HepG2 (cell line): ENCODE data around the gene PPOX. TPM values are rescaled to one million over a fixed set of nuclear protein-coding genes. Genes with fewer than 3 reads are reported as not detected.
A peak's percentile ranks its signal among the peaks of the same experiment; 100 is the strongest.

Source experiments
- ATAC-seq: fragments of 200-7000 bp; cut with Tn5 transposase; 3 replicates; pipeline ENCODE4 v1.9.1; 2020; ENCODE audit warnings: mild to moderate bottlenecking, moderate library complexity
- BruUV-seq: library from RNA; stranded (reverse); fragments of 400-500 nt; replicated peaks from 2 replicates; lab custom pipeline; 2021; lab: Mats Ljungman, UMichigan
- CTCF ChIA-PET: fragments of 300-600 bp; formaldehyde crosslinking; extraction: SDS; loops from one replicate; lab custom pipeline; 2021; ENCODE audit warnings: low total read pairs, inconsistent platforms, low intra/inter-chr PET ratio; lab: Yijun Ruan, JAX
- POLR2A ChIA-PET: fragments of 350-600 bp; sonication (Branson Sonifier 250); formaldehyde crosslinking; loops from one replicate; lab custom pipeline; 2020; ENCODE audit warnings: antibody characterized with exemption, inconsistent platforms; lab: Yijun Ruan, JAX
- DNase-seq: peaks from one replicate; pipeline ENCODE4 v3.0.0-alpha.2; 2015; ENCODE audit warnings: low spot score
- FAIRE-seq: peaks from 3 replicates; lab custom pipeline; 2011; peaks lifted over from hg19 to GRCh38; lab: Jason Lieb, UNC
- H2AFZ ChIP-seq: one replicate; pipeline ENCODE4 v1.6.1; 2011; ENCODE audit warnings: low read length, inconsistent platforms
- H3K27ac ChIP-seq: fragments of 300-600 bp; 3 replicates; pipeline ENCODE4 v1.8.0; 2011; ENCODE audit warnings: mixed run types, mild to moderate bottlenecking, mixed read lengths, low read length, inconsistent platforms; ENCODE audit not compliant: insufficient read depth; ENCODE audit errors: extremely low read length
- H3K27me3 ChIP-seq, 2 experiments: fragments of 200-600 bp in 1 of 2; 2 replicates in 1 of 2; 3 replicates in 1 of 2; pipeline versions ENCODE4 v1.6.0 to v1.8.0; 2011; ENCODE audit warnings: low read length in 2 of 2, mild to moderate bottlenecking in 2 of 2, moderate library complexity in 2 of 2, inconsistent platforms in 1 of 2; ENCODE audit not compliant: insufficient read depth in 2 of 2, control insufficient read depth in 1 of 2
- H3K36me3 ChIP-seq, 2 experiments: fragments of 200-600 bp in 1 of 2; replicated peaks in 1 of 2; 2 replicates in 1 of 2; 3 replicates in 1 of 2; pipeline versions ENCODE4 v1.5.1 to v1.8.0; 2011; ENCODE audit warnings: low read length in 2 of 2, inconsistent platforms in 1 of 2; ENCODE audit not compliant: insufficient read depth in 2 of 2, control insufficient read depth in 1 of 2
- H3K4me1 ChIP-seq: 2 replicates; pipeline ENCODE4 v1.5.1; 2012; ENCODE audit warnings: low read length, inconsistent platforms; ENCODE audit not compliant: insufficient read depth
- H3K4me2 ChIP-seq: 2 replicates; pipeline ENCODE4 v1.6.0; 2011; ENCODE audit warnings: low read depth, low read length, inconsistent platforms
- H3K4me3 ChIP-seq, 3 experiments: fragments of 200-600 bp in 1 of 3; sonication (generic), shearing (Covaris generic) in 1 of 3; replicated peaks in 1 of 3; 2 replicates each; pipeline ENCODE4 v1.5.1; 2011 to 2016; ENCODE audit warnings: low read length in 3 of 3, inconsistent platforms in 2 of 3, low read depth in 2 of 3, mild to moderate bottlenecking in 2 of 3, control low read depth in 1 of 3, mixed read lengths in 1 of 3; ENCODE audit not compliant: insufficient read depth in 1 of 3
- H3K79me2 ChIP-seq: one replicate; pipeline ENCODE4 v1.6.1; 2011; ENCODE audit warnings: low read length, inconsistent platforms; ENCODE audit not compliant: insufficient read depth
- H3K9ac ChIP-seq: 2 replicates; pipeline ENCODE4 v1.6.0; 2011; ENCODE audit warnings: mild to moderate bottlenecking, low read depth, low read length, inconsistent platforms; ENCODE audit not compliant: insufficient read depth
- H3K9me3 ChIP-seq: 2 replicates; pipeline ENCODE4 v1.5.1; 2012; ENCODE audit warnings: mild to moderate bottlenecking, low read length
- H4K20me1 ChIP-seq: 2 replicates; pipeline ENCODE4 v1.6.0; 2011; ENCODE audit warnings: inconsistent platforms, mild to moderate bottlenecking, low read length, moderate library complexity; ENCODE audit not compliant: insufficient read depth
- ARID4A ChIP-seq: sonication (generic); formaldehyde crosslinking; IDR thresholded peaks from 2 replicates; pipeline ENCODE4 v1.5.0; 2020; ENCODE audit warnings: mild to moderate bottlenecking, missing genetic modification reagents, borderline replicate concordance
- HNF1B ChIP-seq: sonication (generic); formaldehyde crosslinking; IDR thresholded peaks from 2 replicates; pipeline ENCODE4 v1.5.1; 2020; ENCODE audit warnings: mild to moderate bottlenecking, moderate library complexity, missing genetic modification reagents
- NBN ChIP-seq: fragments of 450-650 bp; conservative IDR thresholded peaks from 2 replicates; pipeline ENCODE4 v1.6.1; 2017
- NFYC ChIP-seq: IDR thresholded peaks from 2 replicates; pipeline ENCODE4 v1.6.1; 2016; ENCODE audit warnings: missing genetic modification reagents, missing compliant biosample characterization
- WGBS: methylation state at CpG from one replicate; pipeline ENCODE4 v1.1.6; 2017; ENCODE audit warnings: low lambda C conversion rate; 5-methylcytosine and 5-hydroxymethylcytosine counted together
- in situ Hi-C: cut with HindIII; loops from 2 replicates; pipeline ENCODE4 v1.10.0; 2017; ENCODE audit warnings: low pct_unique_long_range_greater_than_20kb; ENCODE audit not compliant: extremely low pct_ligation_motif_present
- intact Hi-C: fragments of 100-400 bp; cut with micrococcal nuclease; formaldehyde crosslinking; loops from one replicate; pipeline ENCODE4 v1.10.0; 2022; ENCODE audit not compliant: unreplicated experiment
- polyA plus RNA-seq, 8 experiments: library from polyadenylated mRNA; depleted of rRNA in 3 of 8; stranded (reverse) in 7 of 8; unstranded in 1 of 8; fragments of >200 nt; fragmentation: Illumina TruSeq in 4 of 8; extraction: Trizol in 4 of 8; gene quantifications; 2 replicates each; pipeline versions ENCODE4 v1.2.1 to v1.2.3, GENCODE V29; 2011 to 2016; ENCODE audit warnings: low read depth in 4 of 8, missing spikeins in 1 of 8, mixed read lengths in 1 of 8; ENCODE audit not compliant: insufficient read depth in 1 of 8
- total RNA-seq, 5 experiments: library from RNA; depleted of rRNA; stranded (reverse); fragments of >200 nt; fragmentation: Illumina TruSeq; extraction: Trizol; gene quantifications; 2 replicates each; pipeline ENCODE4 v1.2.3, GENCODE V29; 2016; ENCODE audit warnings: low read depth in 1 of 5

Gene PPOX
- total and polyA plus RNA-seq, 2 of the 13 experiments (the other 11 are each of a cell fraction or from before 2014, with no cell fraction given), result 15.5 to 27.7 TPM

GRCh38 chr1:161174911-161175310 lies 8.7 kb downstream of the PPOX start (continued):
- no peak for TF ChIP-seq HNF1B (CRISPR knock-in tag)
- TF ChIP-seq NBN, result no peak
- TF ChIP-seq, all 625 proteins: peak for 0

GRCh38 chr1:161175771-161176453 lies 9.7 kb downstream of the PPOX start:
- FAIRE-seq, result no peak
- no peak overlapping the region for H3K27ac ChIP-seq
- peak overlapping the region; percentile 83 to 92 (median 83); a peak in 4 of 6 replicates for H3K4me3 ChIP-seq
- TSS peak; percentile 56 for BruUV-seq
- 98% methylated on average over 10 of the region's 10 CpGs for WGBS
- peak overlapping the region; percentile 96 for H3K4me2 ChIP-seq
- no peaks in the 10 kb centered on the region for H4K20me1 ChIP-seq
- ChIA-PET POLR2A (interaction anchor here (0.9 to 2.1 kb wide), 5 partner anchors 10 to 48 kb away, joined by 4 to 27 read pairs (median 4); partner anchors contain the start of genes ADAMTS4, APOA2, PPOX and UFC1), CTCF (no interaction called here)
- no peak for ATAC-seq
- H3K27me3 ChIP-seq, result no peaks in the 10 kb centered on the region; a peak in 1 of 5 replicates
- peaks cover 10% of the 10 kb centered on the region for H3K79me2 ChIP-seq
- no peak for DNase-seq
- in situ Hi-C loops (no loop called here), intact Hi-C loops (no loop called here)
- H3K9ac ChIP-seq, result peak overlapping the region; percentile 84; the same call in 1 of the 2 replicates
- H3K36me3 ChIP-seq, result peaks cover 5 to 36% of the 10 kb centered on the region in 2 experiments
- TF ChIP-seq ARID4A (0 out of 2 replicates have a peak, but pooled peaks have one; percentile 23), NFYC (CRISPR knock-in tag) (no peak)
- peaks cover 19% of the 10 kb centered on the region for H3K4me1 ChIP-seq
- no peaks in the 10 kb centered on the region for H3K9me3 ChIP-seq
- no peak overlapping the region for H2AFZ ChIP-seq
